HUES48 (cell line): ENCODE results near the gene ABCA4.
"Not testable (repeated sequence)": the region's sequence is repeated elsewhere in the genome, so short reads cannot be mapped to it uniquely, and the experiment has no call there.

Experiments used
- H3K27ac ChIP-seq: one replicate; pipeline ENCODE4 v1.7.0; 2013; ENCODE audit warnings: low read depth, low read length, inconsistent platforms
- H3K27me3 ChIP-seq: 2 replicates; pipeline ENCODE4 v1.6.1; 2013; ENCODE audit warnings: mild to moderate bottlenecking, low read length; ENCODE audit not compliant: control insufficient read depth, insufficient read depth
- H3K36me3 ChIP-seq: 2 replicates; pipeline ENCODE4 v1.6.1; 2013; ENCODE audit warnings: low read length; ENCODE audit not compliant: control insufficient read depth, insufficient read depth
- H3K4me1 ChIP-seq: 2 replicates; pipeline ENCODE4 v1.6.1; 2013; ENCODE audit warnings: mild to moderate bottlenecking, low read length; ENCODE audit not compliant: control insufficient read depth, insufficient read depth
- H3K4me3 ChIP-seq: 2 replicates; pipeline ENCODE4 v1.5.1; 2013; ENCODE audit warnings: mild to moderate bottlenecking, low read depth, low read length
- H3K9ac ChIP-seq: 2 replicates; pipeline ENCODE4 v1.6.1; 2013; ENCODE audit warnings: mild to moderate bottlenecking, low read depth, low read length, moderate library complexity
- H3K9me3 ChIP-seq: 2 replicates; pipeline ENCODE4 v1.6.1; 2013; ENCODE audit warnings: low read length; ENCODE audit not compliant: control insufficient read depth, insufficient read depth

Gene ABCA4

DNA sequence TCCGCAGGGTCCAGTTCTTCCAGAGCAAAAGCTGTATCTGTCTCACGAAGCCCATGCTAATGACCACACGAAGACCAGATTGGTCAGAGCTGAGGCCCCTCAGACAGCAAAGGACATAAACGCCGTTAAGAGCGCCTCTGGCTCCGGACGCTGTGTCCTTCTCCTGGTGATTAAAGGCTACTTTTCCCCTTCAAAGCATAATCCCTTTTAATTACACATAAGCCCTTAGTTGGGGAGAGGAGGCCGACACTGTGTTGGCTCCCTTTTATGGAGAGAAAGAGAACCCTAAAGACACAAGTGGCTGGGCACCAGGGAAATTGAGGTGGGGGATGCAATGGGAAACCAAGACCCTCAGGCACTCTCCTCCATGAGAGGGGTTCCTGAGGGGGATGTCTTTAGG, at the start of gene ABCA4:
Gene ABCA4 (minus strand): TSS at position 158 of the 400 bp plus-strand sequence. CDS start 103 bp downstream, at position 55.
- Histone ChIP-seq H3K9me3 (no peaks in the 10 kb centered on the region), H3K4me1 (peaks cover 29% of the 10 kb centered on the region), H3K4me3 (no peak within 1 kb of the TSS), H3K36me3 (no peaks in the 10 kb centered on the region), H3K27me3 (peaks cover 5% of the 10 kb centered on the region; the same call in 1 of the 2 replicates), H3K27ac (peak within 1 kb of the TSS; percentile 2), H3K9ac (no peak within 1 kb of the TSS)

DNA sequence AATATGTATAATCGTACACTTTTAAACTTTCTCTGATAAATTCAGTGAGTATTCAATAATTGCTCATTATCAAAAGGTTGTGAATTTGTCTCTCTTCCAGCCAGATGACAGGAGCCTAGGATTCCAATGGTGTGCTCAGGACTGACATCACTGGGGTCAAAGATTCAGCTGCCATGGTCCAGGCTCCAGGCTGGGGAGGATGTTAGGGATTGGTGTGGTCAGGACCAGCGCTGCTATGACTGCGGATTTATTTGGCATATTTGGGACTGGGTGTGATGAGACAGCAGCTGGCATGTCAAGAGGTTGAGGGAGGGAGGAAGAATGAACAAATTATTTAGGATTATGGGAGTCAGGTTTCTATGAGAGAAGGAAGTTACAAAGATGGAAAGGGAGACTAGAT, 48.2 kb upstream of the ABCA4 start:
- H3K27me3 ChIP-seq = no peaks in the 10 kb centered on the region
- no peaks in the 10 kb centered on the region for H3K36me3 ChIP-seq
- H3K4me3 ChIP-seq = no peak overlapping the region
- H3K27ac ChIP-seq = no peak overlapping the region
- H3K4me1 ChIP-seq = no peaks in the 10 kb centered on the region
- no peak overlapping the region for H3K9ac ChIP-seq
- H3K9me3 ChIP-seq = no peaks in the 10 kb centered on the region

DNA sequence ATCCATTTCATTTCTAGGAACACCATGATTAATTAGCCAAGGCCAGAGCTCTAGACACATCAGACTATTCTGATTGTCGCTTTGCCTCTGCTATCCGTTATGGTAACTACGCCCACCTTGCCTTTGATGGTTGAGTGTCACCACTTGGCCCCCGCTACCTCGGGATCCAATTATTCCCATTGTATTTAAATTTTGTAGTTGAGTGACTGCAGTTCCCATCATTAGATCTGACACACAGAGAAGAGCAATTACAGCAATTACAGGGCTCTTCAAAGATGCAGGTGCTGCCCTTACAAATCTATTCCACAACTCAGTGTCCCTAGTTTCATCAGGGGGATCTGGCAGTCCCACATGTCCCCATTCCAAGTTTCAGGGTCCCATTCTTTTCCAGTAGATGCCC, 44.9 kb upstream of the ABCA4 start:
- Histone ChIP-seq H3K27me3 (no peaks in the 10 kb centered on the region), H3K9me3 (no peaks in the 10 kb centered on the region), H3K27ac (no peak overlapping the region), H3K4me1 (no peaks in the 10 kb centered on the region), H3K9ac (no peak overlapping the region), H3K4me3 (no peak overlapping the region), H3K36me3 (no peaks in the 10 kb centered on the region)

DNA sequence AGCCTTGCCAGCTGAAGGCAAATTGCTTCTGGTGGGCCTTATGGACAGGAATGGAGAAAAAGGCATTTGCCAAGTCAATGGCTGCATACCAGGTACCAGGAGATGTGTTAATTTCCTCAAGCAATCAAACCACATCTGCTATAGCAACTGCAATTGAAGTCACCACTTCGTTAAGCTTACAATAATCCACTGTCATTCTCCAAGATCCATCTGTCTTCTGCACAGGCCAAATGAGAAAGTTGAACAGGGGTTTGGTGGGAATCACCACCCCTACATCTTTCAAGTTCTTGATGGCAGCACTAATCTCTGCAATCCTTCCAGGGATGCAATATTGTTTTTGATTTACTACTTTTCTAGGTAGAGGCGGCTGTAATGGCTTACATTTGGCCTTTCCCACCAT, 43.9 kb upstream of the ABCA4 start:
- H3K36me3 ChIP-seq, H3K27me3 ChIP-seq, H3K4me3 ChIP-seq, H3K9ac ChIP-seq, H3K4me1 ChIP-seq, H3K27ac ChIP-seq, H3K9me3 ChIP-seq: not testable (repeated sequence)

DNA sequence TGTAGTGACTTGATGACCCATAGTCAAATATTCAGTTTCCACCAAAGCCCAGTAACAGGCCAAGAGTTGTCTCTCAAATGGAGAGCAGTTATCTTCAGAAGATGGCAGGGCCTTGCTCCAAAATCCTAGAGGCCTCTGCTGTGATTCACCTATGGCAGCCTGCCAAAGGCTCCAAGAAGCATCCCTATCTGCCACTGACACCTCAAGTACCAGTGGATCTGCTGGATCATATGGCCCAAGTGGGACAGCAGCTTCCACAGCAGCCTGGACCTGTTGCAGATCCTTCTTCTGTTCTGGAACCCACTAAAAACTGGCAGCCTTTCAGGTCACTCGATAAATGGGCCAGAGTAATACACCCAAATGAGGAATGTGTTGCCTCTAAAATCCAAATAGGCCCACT, 43.2 kb upstream of the ABCA4 start:
- not testable (repeated sequence) for H3K9ac ChIP-seq, H3K4me3 ChIP-seq, H3K36me3 ChIP-seq, H3K9me3 ChIP-seq, H3K27ac ChIP-seq, H3K27me3 ChIP-seq, H3K4me1 ChIP-seq

DNA sequence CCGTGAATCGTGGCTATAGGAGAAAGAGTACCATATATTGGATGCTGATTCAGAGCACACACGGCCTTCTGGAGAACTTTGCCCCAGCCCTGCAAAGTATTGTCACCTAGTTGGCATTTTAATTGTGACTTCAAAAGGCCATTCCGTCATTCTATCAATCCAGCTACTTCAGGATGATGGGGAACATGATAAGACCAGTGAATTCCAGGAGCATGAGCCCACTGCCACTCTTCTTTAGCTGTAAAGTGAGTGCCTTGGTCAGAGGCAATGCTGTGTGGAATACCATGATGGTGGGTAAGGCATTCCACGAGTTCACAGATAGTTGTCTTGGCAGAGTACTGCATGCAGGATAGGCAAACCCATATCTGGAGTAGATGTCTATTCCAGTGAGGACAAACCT, 42.3 kb upstream of the ABCA4 start:
- H3K27ac ChIP-seq, H3K4me1 ChIP-seq, H3K9me3 ChIP-seq, H3K27me3 ChIP-seq, H3K4me3 ChIP-seq, H3K36me3 ChIP-seq, H3K9ac ChIP-seq: not testable (repeated sequence)

DNA sequence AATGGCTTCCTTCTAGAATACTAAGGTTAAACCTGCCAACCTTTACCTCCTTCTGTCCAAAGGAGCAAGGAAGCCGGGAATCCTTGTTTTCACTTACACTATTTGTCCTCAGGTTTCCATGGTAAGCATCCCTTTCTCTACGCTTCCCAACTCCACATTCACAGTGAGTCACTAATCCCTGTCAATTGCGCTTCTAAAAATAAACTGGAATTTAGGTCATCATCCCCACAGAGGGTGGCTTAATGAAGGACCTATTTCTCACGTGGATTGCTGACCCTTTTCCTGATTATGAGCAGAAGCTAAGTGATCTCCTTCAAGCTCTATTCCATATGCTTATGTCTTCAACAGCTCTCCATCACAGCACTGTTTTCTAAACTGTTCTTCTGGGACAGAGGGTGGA, 39.9 kb upstream of the ABCA4 start:
- Histone ChIP-seq H3K9ac (no peak overlapping the region), H3K4me1 (no peaks in the 10 kb centered on the region), H3K36me3 (no peaks in the 10 kb centered on the region), H3K4me3 (no peak overlapping the region), H3K27ac (peak overlapping the region; percentile 44), H3K27me3 (no peaks in the 10 kb centered on the region), H3K9me3 (no peaks in the 10 kb centered on the region)

DNA sequence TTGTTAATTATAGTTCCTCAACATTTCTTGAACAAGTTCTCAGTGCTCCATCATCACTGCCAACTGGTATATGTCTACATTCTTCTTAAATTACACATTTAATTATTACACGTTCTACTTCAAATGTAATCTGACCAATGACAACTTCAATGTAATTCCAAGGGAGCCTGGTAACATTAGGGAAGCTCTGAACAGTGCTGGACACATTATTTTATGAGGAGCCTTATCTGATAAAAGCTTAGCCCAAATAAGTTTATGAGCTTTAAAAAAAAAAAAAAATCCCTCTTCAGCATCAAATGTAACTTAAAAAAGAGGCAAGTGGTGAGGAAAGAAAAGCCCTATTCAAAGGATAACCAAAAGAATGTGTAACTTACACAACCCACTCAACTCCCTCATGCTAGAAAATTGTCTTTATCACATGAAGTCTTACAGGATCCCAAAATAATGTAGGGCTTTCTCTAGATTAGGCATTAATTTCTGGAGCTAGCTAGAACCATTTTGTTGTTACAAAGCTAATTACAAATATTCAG, 35.2 kb upstream of the ABCA4 start:
- H3K9me3 ChIP-seq = no peaks in the 10 kb centered on the region
- H3K4me3 ChIP-seq = no peak overlapping the region
- no peaks in the 10 kb centered on the region for H3K36me3 ChIP-seq
- H3K27me3 ChIP-seq = no peaks in the 10 kb centered on the region
- H3K27ac ChIP-seq = no peak overlapping the region
- no peak overlapping the region for H3K9ac ChIP-seq
- H3K4me1 ChIP-seq = no peaks in the 10 kb centered on the region

DNA sequence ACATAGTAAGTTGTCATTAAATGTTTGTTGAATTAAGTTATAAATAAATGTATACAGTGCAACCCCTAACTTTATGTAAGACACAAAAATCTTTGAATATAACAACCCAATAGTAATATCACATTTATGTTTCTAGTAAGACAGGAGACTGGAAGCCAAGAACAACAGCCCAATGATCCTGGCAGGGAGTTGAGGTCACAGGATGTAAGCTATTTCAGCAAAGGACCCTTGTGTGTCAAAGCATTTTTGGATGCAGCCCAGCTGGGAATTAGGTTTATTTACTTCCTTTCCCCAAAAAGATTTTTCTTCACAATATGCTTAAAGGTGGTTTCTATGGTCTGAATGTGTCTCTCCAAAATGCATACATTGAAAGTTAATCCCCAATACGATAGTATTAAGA, 34.0 kb upstream of the ABCA4 start:
- H3K4me3 ChIP-seq = no peak overlapping the region
- H3K27me3 ChIP-seq = no peaks in the 10 kb centered on the region
- no peaks in the 10 kb centered on the region for H3K36me3 ChIP-seq
- no peaks in the 10 kb centered on the region for H3K9me3 ChIP-seq
- H3K9ac ChIP-seq = no peak overlapping the region
- H3K27ac ChIP-seq = no peak overlapping the region
- no peaks in the 10 kb centered on the region for H3K4me1 ChIP-seq

DNA sequence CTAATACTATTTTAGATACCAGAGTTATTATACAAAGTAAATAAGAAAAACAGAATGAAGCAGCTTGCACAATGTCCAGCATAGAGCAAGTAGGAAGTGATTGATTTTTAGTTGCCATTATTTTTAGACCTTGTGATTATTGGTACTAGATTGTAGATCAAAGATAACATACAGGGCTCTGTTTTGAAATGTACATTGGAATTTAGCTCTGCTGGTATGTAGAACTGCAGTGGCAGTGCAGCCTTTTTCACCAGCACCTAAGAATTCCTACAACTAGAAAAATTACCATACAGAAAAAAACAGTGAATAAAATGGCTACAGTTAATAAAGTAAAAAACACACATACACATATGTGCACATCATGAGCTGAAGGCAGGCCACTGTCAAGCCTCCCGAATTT, 32.2 kb upstream of the ABCA4 start:
- H3K9ac ChIP-seq = no peak overlapping the region
- H3K36me3 ChIP-seq = no peaks in the 10 kb centered on the region
- no peak overlapping the region for H3K4me3 ChIP-seq
- H3K4me1 ChIP-seq = peaks cover 10% of the 10 kb centered on the region; the same call in 1 of the 2 replicates
- no peaks in the 10 kb centered on the region for H3K27me3 ChIP-seq
- H3K27ac ChIP-seq = no peak overlapping the region
- H3K9me3 ChIP-seq = no peaks in the 10 kb centered on the region

DNA sequence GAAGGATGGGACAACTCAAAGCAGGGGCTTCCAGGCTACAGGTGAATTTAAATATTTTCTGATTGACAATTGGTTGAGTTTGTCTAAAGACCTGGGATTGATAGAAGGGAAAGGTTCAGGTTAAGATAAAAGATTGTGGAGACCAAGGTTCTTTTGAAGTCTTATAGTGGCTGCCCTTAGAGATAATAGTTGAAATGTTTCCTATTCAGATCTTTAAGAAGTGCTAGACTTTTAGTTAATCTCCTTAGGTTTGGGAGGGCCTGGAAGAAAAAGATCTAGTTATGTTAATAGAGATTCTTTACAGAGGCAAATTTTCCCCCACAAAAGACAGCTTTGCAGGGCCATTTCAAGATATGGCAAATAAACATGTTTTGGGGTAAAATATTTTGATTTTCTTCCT, 28.2 kb upstream of the ABCA4 start:
- not testable (repeated sequence) for H3K9me3 ChIP-seq

DNA sequence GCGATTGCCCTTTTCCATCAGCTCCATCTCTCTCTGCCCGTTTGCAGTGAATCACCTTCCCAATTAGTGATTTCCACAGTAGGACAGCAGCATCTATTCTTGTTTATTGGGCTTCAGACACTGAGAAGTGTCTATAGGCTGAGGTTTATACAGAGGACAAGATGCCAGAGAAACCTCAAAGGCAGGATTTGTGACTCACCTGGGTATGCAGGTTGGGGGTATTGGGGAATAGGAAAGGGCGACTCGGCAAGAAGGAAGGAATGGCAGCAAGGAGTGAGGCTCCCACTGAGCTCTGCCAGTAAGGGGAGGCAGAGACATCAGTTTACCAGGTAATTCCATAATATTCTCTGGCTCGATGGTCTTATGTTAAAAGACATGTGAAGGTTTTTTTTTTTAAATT, 25.3 kb upstream of the ABCA4 start:
- H3K4me1 ChIP-seq = peaks cover 17% of the 10 kb centered on the region
- H3K9ac ChIP-seq = no peak overlapping the region
- H3K4me3 ChIP-seq = no peak overlapping the region
- H3K27me3 ChIP-seq = no peaks in the 10 kb centered on the region
- H3K36me3 ChIP-seq = no peaks in the 10 kb centered on the region
- H3K27ac ChIP-seq = no peak overlapping the region
- H3K9me3 ChIP-seq = no peaks in the 10 kb centered on the region

More for the DNA sequence above, 28.2 kb upstream of the ABCA4 start:
- not testable (repeated sequence) for H3K9ac ChIP-seq, H3K36me3 ChIP-seq, H3K4me1 ChIP-seq, H3K27me3 ChIP-seq, H3K4me3 ChIP-seq
- peak overlapping the region; percentile 70 for H3K27ac ChIP-seq
